ENCODE results near the gene CREM.

The CREM gene

DNA sequence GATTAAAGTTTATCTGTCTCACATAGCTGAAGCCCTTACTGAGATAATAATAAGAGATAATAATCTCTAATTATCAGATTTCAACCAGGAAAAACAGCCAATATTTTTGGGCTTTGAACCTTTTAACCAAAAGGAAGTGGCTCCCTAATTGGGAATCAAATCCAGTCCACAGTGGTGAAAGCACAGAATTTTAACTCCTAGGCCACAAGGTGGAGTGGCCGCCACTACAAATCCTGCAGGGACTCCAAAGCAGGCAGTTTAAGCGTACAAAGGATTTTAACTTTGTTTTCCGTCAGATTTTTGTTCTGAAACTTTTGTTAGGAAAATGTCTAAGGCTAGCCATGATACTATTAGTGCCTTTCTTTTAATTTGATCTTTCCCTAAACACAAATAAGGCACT is 110.1 kb downstream of the CREM start:
- Histone ChIP-seq H3K9ac (no peak overlapping the region), H3K4me2 (ENCODE audit: low read length) (no peak overlapping the region), H3K27ac (no peak overlapping the region), H3K27me3 (ENCODE audit: control insufficient read depth, insufficient read depth, low read length) (no peaks in the 10 kb centered on the region), H3K9me3 (ENCODE audit: control insufficient read depth, low read length) (no peaks in the 10 kb centered on the region), H2AFZ (no peak overlapping the region), H3K36me3 (ENCODE audit: control insufficient read depth, insufficient read depth, low read length) (no peaks in the 10 kb centered on the region), H3K4me1 (no peaks in the 10 kb centered on the region), H3K79me2 (no peaks in the 10 kb centered on the region), H3K4me3 (ENCODE audit: low read depth, low read length) (no peak overlapping the region)
- TF ChIP-seq, protein P1, sequence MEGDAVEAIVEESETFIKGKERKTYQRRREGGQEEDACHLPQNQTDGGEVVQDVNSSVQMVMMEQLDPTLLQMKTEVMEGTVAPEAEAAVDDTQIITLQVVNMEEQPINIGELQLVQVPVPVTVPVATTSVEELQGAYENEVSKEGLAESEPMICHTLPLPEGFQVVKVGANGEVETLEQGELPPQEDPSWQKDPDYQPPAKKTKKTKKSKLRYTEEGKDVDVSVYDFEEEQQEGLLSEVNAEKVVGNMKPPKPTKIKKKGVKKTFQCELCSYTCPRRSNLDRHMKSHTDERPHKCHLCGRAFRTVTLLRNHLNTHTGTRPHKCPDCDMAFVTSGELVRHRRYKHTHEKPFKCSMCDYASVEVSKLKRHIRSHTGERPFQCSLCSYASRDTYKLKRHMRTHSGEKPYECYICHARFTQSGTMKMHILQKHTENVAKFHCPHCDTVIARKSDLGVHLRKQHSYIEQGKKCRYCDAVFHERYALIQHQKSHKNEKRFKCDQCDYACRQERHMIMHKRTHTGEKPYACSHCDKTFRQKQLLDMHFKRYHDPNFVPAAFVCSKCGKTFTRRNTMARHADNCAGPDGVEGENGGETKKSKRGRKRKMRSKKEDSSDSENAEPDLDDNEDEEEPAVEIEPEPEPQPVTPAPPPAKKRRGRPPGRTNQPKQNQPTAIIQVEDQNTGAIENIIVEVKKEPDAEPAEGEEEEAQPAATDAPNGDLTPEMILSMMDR (IDR thresholded peaks at IDR 0.05): no peak

DNA sequence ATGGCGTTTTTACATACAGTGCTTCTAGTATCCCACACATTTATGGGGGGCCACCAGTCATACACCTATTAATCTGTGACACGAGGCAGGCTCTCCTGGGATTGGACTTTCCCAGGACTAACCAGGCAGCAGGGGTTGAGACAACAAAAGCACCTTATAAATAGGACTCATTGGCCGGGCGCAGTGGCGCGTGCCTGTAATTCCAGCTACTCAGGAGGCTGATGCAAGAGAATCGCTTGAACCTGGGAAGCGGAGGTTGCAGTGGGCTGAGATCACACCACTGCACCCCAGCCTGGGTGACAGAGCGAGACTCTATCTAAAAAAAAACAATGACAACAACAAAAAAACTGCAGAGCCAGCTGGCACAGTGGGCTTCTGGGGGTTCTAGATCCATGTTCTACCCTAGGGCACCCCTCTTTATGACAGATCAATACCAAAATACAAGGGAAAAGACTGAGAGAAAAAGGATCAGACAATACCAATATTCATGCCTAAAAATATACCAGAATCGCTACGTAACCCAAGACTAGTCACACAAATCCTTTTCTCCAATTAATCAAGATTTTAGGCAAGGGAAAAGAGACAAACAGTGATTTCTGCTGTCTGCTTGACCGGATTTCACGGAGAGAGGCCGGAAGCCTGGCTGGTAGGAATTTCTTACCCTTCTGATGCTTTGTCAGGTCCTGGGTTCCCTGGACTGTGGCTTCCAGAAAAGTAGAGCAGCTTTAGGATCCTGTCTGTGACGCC is 111.3 kb downstream of the CREM start:
- H3K79me2 ChIP-seq: no peaks in the 10 kb centered on the region
- no peaks in the 10 kb centered on the region for H3K36me3 ChIP-seq (ENCODE audit: control insufficient read depth, insufficient read depth, low read length)
- no peak overlapping the region for H2AFZ ChIP-seq
- H3K4me2 ChIP-seq (ENCODE audit: low read length): no peak overlapping the region
- no peak overlapping the region for H3K27ac ChIP-seq
- no peak overlapping the region for H3K4me3 ChIP-seq (ENCODE audit: low read depth, low read length)
- H3K9ac ChIP-seq: no peak overlapping the region
- no peaks in the 10 kb centered on the region for H3K9me3 ChIP-seq (ENCODE audit: control insufficient read depth, low read length)
- H3K4me1 ChIP-seq: no peaks in the 10 kb centered on the region
- no peaks in the 10 kb centered on the region for H3K27me3 ChIP-seq (ENCODE audit: control insufficient read depth, insufficient read depth, low read length)
- TF ChIP-seq, protein P1 (IDR thresholded peaks at IDR 0.05): no peak

DNA sequence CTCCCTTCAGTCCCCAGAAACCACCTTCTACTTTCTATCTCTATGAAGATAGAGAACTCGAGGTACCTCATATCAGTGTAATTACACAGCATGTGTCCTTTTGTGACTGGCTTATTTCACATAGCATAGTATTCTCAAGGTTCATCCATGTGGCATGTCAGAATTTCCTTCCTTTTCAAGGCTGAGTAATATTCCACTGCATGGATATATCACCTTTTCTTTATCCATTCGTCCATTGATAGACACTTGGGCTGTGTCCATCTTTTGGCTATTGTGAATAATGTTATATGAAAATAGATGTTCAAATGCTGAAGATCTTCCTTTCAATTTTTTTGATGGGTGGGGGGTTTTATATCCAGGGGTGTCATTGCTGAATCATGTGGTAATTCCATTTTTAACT is 117.9 kb downstream of the CREM start:
- Histone ChIP-seq H2AFZ (no peak overlapping the region), H3K4me3 (ENCODE audit: low read depth, low read length) (no peak overlapping the region), H3K27ac (no peak overlapping the region), H3K79me2 (no peaks in the 10 kb centered on the region), H3K4me1 (no peaks in the 10 kb centered on the region), H3K4me2 (ENCODE audit: low read length) (no peak overlapping the region), H3K9me3 (ENCODE audit: control insufficient read depth, low read length) (no peaks in the 10 kb centered on the region), H3K27me3 (ENCODE audit: control insufficient read depth, insufficient read depth, low read length) (no peaks in the 10 kb centered on the region), H3K36me3 (ENCODE audit: control insufficient read depth, insufficient read depth, low read length) (no peaks in the 10 kb centered on the region), H3K9ac (no peak overlapping the region)
- TF ChIP-seq, protein P1 (IDR thresholded peaks at IDR 0.05): no peak

DNA sequence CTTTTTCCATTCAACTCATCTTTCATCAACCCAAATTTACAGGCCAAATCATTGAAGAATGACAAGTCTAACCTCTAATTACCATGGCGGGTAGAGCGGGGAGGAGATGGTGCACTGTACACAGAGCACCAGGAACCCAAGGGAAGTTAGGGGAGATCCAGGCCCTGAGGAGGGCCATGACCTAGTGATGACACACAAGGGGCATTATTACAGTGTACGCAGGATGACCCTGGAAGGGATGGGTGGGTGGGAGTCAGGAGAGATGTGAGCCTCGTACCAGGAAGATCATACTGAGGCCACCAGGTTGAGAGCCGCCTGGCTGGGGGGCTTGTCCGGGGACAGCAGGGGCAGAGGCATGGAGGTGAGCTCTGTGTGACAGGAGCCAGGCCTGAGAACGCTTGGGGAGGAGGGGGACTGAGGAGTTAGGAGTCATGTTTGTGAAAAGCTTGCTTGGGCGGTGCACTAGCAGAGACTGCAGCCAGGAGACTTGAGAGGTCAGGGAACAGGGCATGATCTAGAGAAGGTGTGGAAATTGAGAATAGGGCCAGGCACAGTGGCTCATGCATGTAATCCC is 120.2 kb downstream of the CREM start:
- no peaks in the 10 kb centered on the region for H3K9me3 ChIP-seq (ENCODE audit: control insufficient read depth, low read length)
- TF ChIP-seq, protein P1 (IDR thresholded peaks at IDR 0.05): no peak
- no peak overlapping the region for H2AFZ ChIP-seq
- no peaks in the 10 kb centered on the region for H3K79me2 ChIP-seq
- no peak overlapping the region for H3K4me2 ChIP-seq (ENCODE audit: low read length)
- H3K9ac ChIP-seq: no peak overlapping the region
- H3K36me3 ChIP-seq (ENCODE audit: control insufficient read depth, insufficient read depth, low read length): no peaks in the 10 kb centered on the region
- H3K27me3 ChIP-seq (ENCODE audit: control insufficient read depth, insufficient read depth, low read length): no peaks in the 10 kb centered on the region
- no peak overlapping the region for H3K4me3 ChIP-seq (ENCODE audit: low read depth, low read length)
- no peaks in the 10 kb centered on the region for H3K4me1 ChIP-seq
- no peak overlapping the region for H3K27ac ChIP-seq
